BLaER1 treated with 17β-estradiol and CSF1 and Interleukin-3, amounts not matched to agents 10 nM and 100 nM (cell line): ENCODE data around the gene HAPLN1.
A peak's percentile ranks its signal among the peaks of the same experiment; 100 is the strongest.

Source experiments
- H3K27ac ChIP-seq, 11 experiments: shearing (Covaris generic); formaldehyde crosslinking; 2 replicates each; pipeline ENCODE4 v1.8.1; 2022
- H3K27me3 ChIP-seq, 11 experiments: shearing (Covaris generic); formaldehyde crosslinking; 2 replicates each; pipeline ENCODE4 v1.8.1; 2022
- H3K36me3 ChIP-seq, 11 experiments: shearing (Covaris generic); formaldehyde crosslinking; 2 replicates each; pipeline ENCODE4 v1.8.1; 2022
- H3K4me1 ChIP-seq, 10 experiments: shearing (Covaris generic); formaldehyde crosslinking; 2 replicates each; pipeline ENCODE4 v1.8.1; 2022
- H3K4me2 ChIP-seq, 11 experiments: shearing (Covaris generic); formaldehyde crosslinking; 2 replicates each; pipeline ENCODE4 v1.8.1; 2022
- H3K4me3 ChIP-seq, 10 experiments: shearing (Covaris generic); formaldehyde crosslinking; 2 replicates each; pipeline ENCODE4 v1.8.1; 2022
- H3K9ac ChIP-seq, 11 experiments: shearing (Covaris generic); formaldehyde crosslinking; 2 replicates each; pipeline ENCODE4 v1.8.1; 2022
- H3K9me3 ChIP-seq, 11 experiments: shearing (Covaris generic); formaldehyde crosslinking; replicated peaks in 1 of 11; 2 replicates each; pipeline ENCODE4 v1.8.1; 2022
- H4K20me1 ChIP-seq, 11 experiments: shearing (Covaris generic); formaldehyde crosslinking; 2 replicates each; pipeline ENCODE4 v1.8.1; 2022
- Cebpa-rat ChIP-seq, 11 experiments: shearing (Covaris generic); IDR thresholded peaks; 2 replicates each; pipeline ENCODE4 v1.8.1; 2022

HAPLN1 gene

GRCh38 chr5:83708170-83708569 lies 12.5 kb downstream of the HAPLN1 start:
- Histone ChIP-seq H3K4me1 (no peaks in the 10 kb centered on the region), H3K4me2 (no peak overlapping the region), H4K20me1 (no peaks in the 10 kb centered on the region), H3K36me3 (no peaks in the 10 kb centered on the region), H3K9me3 (peaks cover 0 to 33% (median 15%) of the 10 kb centered on the region in 11 experiments; a peak in 15 of 22 replicates), H3K27ac (no peak overlapping the region), H3K27me3 (no peaks in the 10 kb centered on the region), H3K9ac (no peak overlapping the region), H3K4me3 (no peak overlapping the region)
- TF ChIP-seq Cebpa-rat (IDR thresholded peaks at IDR 0.05), result no peak

GRCh38 chr5:83703059-83703458 lies 17.6 kb downstream of the HAPLN1 start:
- H3K4me2 ChIP-seq, result no peak overlapping the region
- H3K9ac ChIP-seq, result no peak overlapping the region
- H3K27me3 ChIP-seq, result no peaks in the 10 kb centered on the region
- H3K36me3 ChIP-seq, result no peaks in the 10 kb centered on the region
- H3K27ac ChIP-seq, result no peak overlapping the region
- TF ChIP-seq Cebpa-rat (IDR thresholded peaks at IDR 0.05), result no peak
- peaks cover 0 to 31% (median 15%) of the 10 kb centered on the region in 11 experiments; a peak in 15 of 22 replicates for H3K9me3 ChIP-seq
- H4K20me1 ChIP-seq, result no peaks in the 10 kb centered on the region
- H3K4me3 ChIP-seq, result no peak overlapping the region
- H3K4me1 ChIP-seq, result no peaks in the 10 kb centered on the region

- TF ChIP-seq Cebpa-rat (IDR thresholded peaks at IDR 0.05), result no peak
Observed at GRCh38 chr5:83701886-83702285, 18.8 kb downstream of the HAPLN1 start.

GRCh38 chr5:83689881-83690280 lies 30.8 kb downstream of the HAPLN1 start:
- H3K4me1 ChIP-seq, result peaks cover 0 to 4% (median 0%) of the 10 kb centered on the region in 10 experiments; a peak in 4 of 20 replicates
- no peaks in the 10 kb centered on the region for H4K20me1 ChIP-seq
- no peaks in the 10 kb centered on the region for H3K9me3 ChIP-seq
- H3K4me3 ChIP-seq, result no peak overlapping the region
- no peak overlapping the region for H3K27ac ChIP-seq
- H3K36me3 ChIP-seq, result no peaks in the 10 kb centered on the region
- no peak overlapping the region for H3K9ac ChIP-seq
- H3K4me2 ChIP-seq, result no peak overlapping the region
- H3K27me3 ChIP-seq, result no peaks in the 10 kb centered on the region
- no peak for TF ChIP-seq Cebpa-rat (IDR thresholded peaks at IDR 0.05)

More at GRCh38 chr5:83701886-83702285, 18.8 kb downstream of the HAPLN1 start:
- no peaks in the 10 kb centered on the region for H3K27me3 ChIP-seq
- no peak overlapping the region for H3K4me3 ChIP-seq
- H3K4me1 ChIP-seq, result no peaks in the 10 kb centered on the region
- no peaks in the 10 kb centered on the region for H4K20me1 ChIP-seq
- H3K9me3 ChIP-seq, result peaks cover 0 to 27% (median 15%) of the 10 kb centered on the region in 11 experiments; a peak in 15 of 22 replicates
- H3K27ac ChIP-seq, result no peak overlapping the region
- no peak overlapping the region for H3K9ac ChIP-seq
- H3K4me2 ChIP-seq, result no peak overlapping the region
- no peaks in the 10 kb centered on the region for H3K36me3 ChIP-seq

DNA sequence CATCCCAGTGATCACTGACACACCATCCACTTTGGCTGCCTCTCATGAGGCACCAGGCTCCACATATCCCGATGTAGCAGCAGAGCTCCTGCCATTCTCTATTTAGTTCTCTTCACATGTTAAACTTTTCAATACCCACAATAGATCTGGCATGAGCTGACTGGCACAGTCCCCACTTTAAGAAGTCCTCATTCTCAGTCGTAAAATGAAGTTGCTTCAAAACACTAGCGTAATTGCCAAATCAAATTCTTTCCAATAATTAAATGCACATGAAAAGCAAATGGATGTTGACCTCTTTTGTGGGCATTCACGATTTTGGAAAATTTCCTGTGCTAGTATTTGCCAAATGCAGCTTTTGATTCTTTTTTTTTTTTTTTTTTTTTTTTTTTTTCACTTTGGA lies 32.4 kb downstream of the HAPLN1 start:
- Histone ChIP-seq H3K4me3 (no peak overlapping the region), H4K20me1 (no peaks in the 10 kb centered on the region), H3K9me3 (no peaks in the 10 kb centered on the region), H3K9ac (no peak overlapping the region), H3K27me3 (no peaks in the 10 kb centered on the region), H3K4me2 (no peak overlapping the region), H3K36me3 (no peaks in the 10 kb centered on the region), H3K27ac (no peak overlapping the region), H3K4me1 (peaks cover 0 to 4% (median 0%) of the 10 kb centered on the region in 10 experiments; a peak in 4 of 20 replicates)
- TF ChIP-seq Cebpa-rat (IDR thresholded peaks at IDR 0.05), result no peak

DNA sequence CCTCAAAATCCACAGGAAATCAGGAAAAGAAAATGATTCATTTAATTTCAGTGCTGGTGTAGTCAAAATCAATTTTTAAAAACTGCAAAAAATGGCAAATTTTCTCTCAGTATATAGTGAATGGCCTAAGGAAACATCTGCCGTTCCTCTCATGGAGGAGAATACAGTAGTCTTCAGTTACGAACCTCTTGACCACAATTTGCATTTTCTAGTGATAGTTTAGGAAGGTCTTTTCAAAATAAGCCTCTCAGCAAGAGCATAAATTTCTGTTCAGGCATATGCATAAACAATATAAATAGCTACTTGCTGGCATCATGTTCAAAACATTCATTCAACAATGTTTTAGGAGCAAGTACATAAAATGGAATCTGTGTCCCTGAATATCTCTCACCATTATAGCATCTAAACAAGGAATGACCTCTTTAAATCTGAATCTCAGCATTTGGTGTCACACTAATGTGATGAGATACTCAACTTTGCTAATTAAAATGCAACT lies 33.5 kb downstream of the HAPLN1 start:
- no peaks in the 10 kb centered on the region for H3K36me3 ChIP-seq
- no peaks in the 10 kb centered on the region for H3K27me3 ChIP-seq
- 0 out of 22 replicates have a peak overlapping the region, but pooled peaks of 1 of the 11 experiments have one; percentile 9 for H3K4me2 ChIP-seq
- no peak overlapping the region for H3K9ac ChIP-seq
- no peak for TF ChIP-seq Cebpa-rat (IDR thresholded peaks at IDR 0.05)
- H4K20me1 ChIP-seq, result no peaks in the 10 kb centered on the region
- H3K4me1 ChIP-seq, result peaks cover 0 to 4% (median 0%) of the 10 kb centered on the region in 10 experiments; a peak in 4 of 20 replicates
- no peaks in the 10 kb centered on the region for H3K9me3 ChIP-seq
- no peak overlapping the region for H3K27ac ChIP-seq
- no peak overlapping the region for H3K4me3 ChIP-seq

DNA sequence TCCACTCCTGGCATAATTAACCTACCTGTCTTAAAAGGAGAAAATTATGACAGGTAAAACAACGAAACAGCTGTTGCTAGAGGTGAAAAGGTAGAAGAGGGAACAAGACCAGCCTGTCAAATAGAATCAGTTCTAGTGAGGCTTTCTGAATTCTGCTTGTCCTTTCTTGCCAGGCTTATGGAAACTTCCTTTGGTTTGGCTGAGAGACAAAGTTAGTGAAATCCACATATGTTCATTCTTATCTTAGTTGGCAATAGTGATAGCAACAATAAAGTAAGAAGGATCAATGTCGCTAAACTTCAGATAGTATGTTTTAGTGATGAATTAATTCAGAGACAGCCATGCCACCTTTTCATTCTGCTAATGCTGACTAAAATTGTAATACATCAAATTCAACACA lies 34.4 kb downstream of the HAPLN1 start:
- no peaks in the 10 kb centered on the region for H3K36me3 ChIP-seq
- no peak for TF ChIP-seq Cebpa-rat (IDR thresholded peaks at IDR 0.05)

GRCh38 chr5:83683836-83684235 lies 36.8 kb downstream of the HAPLN1 start:
- Histone ChIP-seq H3K4me2 (no peak overlapping the region), H3K27me3 (no peaks in the 10 kb centered on the region), H3K27ac (no peak overlapping the region), H3K9me3 (no peaks in the 10 kb centered on the region), H3K9ac (no peak overlapping the region), H3K4me3 (no peak overlapping the region), H3K4me1 (peaks cover 0 to 4% (median 0%) of the 10 kb centered on the region in 10 experiments; a peak in 4 of 20 replicates), H3K36me3 (no peaks in the 10 kb centered on the region), H4K20me1 (no peaks in the 10 kb centered on the region)
- no peak for TF ChIP-seq Cebpa-rat (IDR thresholded peaks at IDR 0.05)

More for the DNA sequence above, 34.4 kb downstream of the HAPLN1 start:
- Histone ChIP-seq H3K4me3 (no peak overlapping the region), H4K20me1 (no peaks in the 10 kb centered on the region), H3K27me3 (no peaks in the 10 kb centered on the region), H3K9ac (no peak overlapping the region), H3K4me2 (no peak overlapping the region), H3K27ac (no peak overlapping the region), H3K4me1 (peaks cover 0 to 4% (median 0%) of the 10 kb centered on the region in 10 experiments; a peak in 4 of 20 replicates), H3K9me3 (no peaks in the 10 kb centered on the region)

- peak overlapping the region in 3 of 11 experiments; percentile 8 to 16 (median 10); a peak in 2 of 22 replicates for H3K4me2 ChIP-seq
- no peaks in the 10 kb centered on the region for H4K20me1 ChIP-seq
- no peak overlapping the region for H3K9ac ChIP-seq
- H3K27me3 ChIP-seq, result peaks cover 0 to 49% (median 0%) of the 10 kb centered on the region in 11 experiments; a peak in 8 of 22 replicates
- H3K4me3 ChIP-seq, result no peak overlapping the region
- H3K4me1 ChIP-seq, result peaks cover 0 to 14% (median 0%) of the 10 kb centered on the region in 10 experiments; a peak in 2 of 20 replicates
- no peaks in the 10 kb centered on the region for H3K36me3 ChIP-seq
- TF ChIP-seq Cebpa-rat (IDR thresholded peaks at IDR 0.05), result no peak
- H3K9me3 ChIP-seq, result 0 out of 22 replicates have a peak, but pooled peaks cover 0 to 5% (median 0%) of the 10 kb centered on the region in 11 experiments
- no peak overlapping the region for H3K27ac ChIP-seq
Observed at GRCh38 chr5:83672646-83673045, 48.0 kb downstream of the HAPLN1 start.

DNA sequence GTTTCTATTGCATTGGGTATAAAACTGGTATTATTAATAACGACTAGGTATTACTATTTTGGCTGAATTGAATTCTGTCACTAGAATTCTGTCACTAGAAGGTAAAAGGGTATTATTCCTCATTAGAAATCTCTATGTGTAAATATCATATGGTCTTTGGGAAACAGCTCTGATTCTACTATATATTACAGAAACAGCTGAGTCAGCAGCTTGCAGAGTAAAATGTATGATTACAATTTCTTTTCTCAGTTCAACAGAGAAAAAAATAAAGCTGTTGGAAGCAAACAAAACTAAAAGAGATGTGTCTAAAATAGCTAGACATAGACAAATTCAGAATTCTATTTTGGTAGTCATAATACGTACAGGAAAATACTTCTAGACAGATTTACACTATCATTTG lies 48.5 kb downstream of the HAPLN1 start:
- H3K4me3 ChIP-seq, result no peak overlapping the region
- H3K9me3 ChIP-seq, result 0 out of 22 replicates have a peak, but pooled peaks cover 0 to 2% (median 0%) of the 10 kb centered on the region in 11 experiments
- peaks cover 0 to 14% (median 0%) of the 10 kb centered on the region in 10 experiments; a peak in 2 of 20 replicates for H3K4me1 ChIP-seq
- H3K27me3 ChIP-seq, result peaks cover 0 to 54% (median 0%) of the 10 kb centered on the region in 11 experiments; a peak in 8 of 22 replicates
- H3K9ac ChIP-seq, result no peak overlapping the region
- no peaks in the 10 kb centered on the region for H4K20me1 ChIP-seq
- TF ChIP-seq Cebpa-rat (IDR thresholded peaks at IDR 0.05), result no peak
- H3K36me3 ChIP-seq, result no peaks in the 10 kb centered on the region
- 0 out of 22 replicates have a peak overlapping the region, but pooled peaks of 2 of the 11 experiments have one; percentile 10 to 16 for H3K4me2 ChIP-seq
- no peak overlapping the region for H3K27ac ChIP-seq
